Gastroesophageal sphincter (tissue), 3 donors: Measurements from ENCODE around the gene TAC3.
"Not testable (repeated sequence)": the region's sequence is repeated elsewhere in the genome, so short reads cannot be mapped to it uniquely, and the experiment has no call there.

Experiments used
- CTCF ChIP-seq, 4 experiments: fragments of 200-600 bp in 2 of 4; fragments of 450-650 bp in 2 of 4; sonication (generic) in 1 of 4; IDR thresholded peaks; one replicate each; pipeline ENCODE4 v1.5.1; 2017 to 2019; ENCODE audit warnings: antibody characterized with exemption in 4 of 4, mild to moderate bottlenecking in 2 of 4, moderate library complexity in 2 of 4
- EP300 ChIP-seq: sonication (generic); formaldehyde crosslinking; IDR thresholded peaks from one replicate; pipeline ENCODE4 v1.6.1; 2017; ENCODE audit warnings: antibody characterized with exemption, mild to moderate bottlenecking
- POLR2A ChIP-seq, 2 donors: fragments of 450-650 bp; IDR thresholded peaks; one replicate each; pipeline ENCODE4 v1.6.1; 2017; ENCODE audit warnings: antibody characterized with exemption in 2 of 2, mild to moderate bottlenecking in 2 of 2, moderate library complexity in 1 of 2
- POLR2AphosphoS5 ChIP-seq: sonication (generic); formaldehyde crosslinking; IDR thresholded peaks from one replicate; pipeline ENCODE4 v1.6.1; 2017; ENCODE audit warnings: antibody characterized with exemption

- TF ChIP-seq CTCF (IDR thresholded peaks at IDR 0.05); POLR2A (IDR thresholded peaks at IDR 0.05); POLR2AphosphoS5; EP300: not testable (repeated sequence)
These were observed 2.0 kb upstream of the TAC3 start for GRCh38 chr12:57018353-57018752.
